HG03469 (cell line): ENCODE data around the gene DAPK1.

Experiments
- ATAC-seq: cut with Tn5 transposase; IDR thresholded peaks from one replicate; pipeline ENCODE4 v1.9.1; 2021; ENCODE audit warnings: mild to moderate bottlenecking, moderate library complexity, moderate number of reproducible peaks; ENCODE audit not compliant: unreplicated experiment

Gene DAPK1

GRCh38 chr9:87609002-87609401, 111.3 kb downstream of the DAPK1 start:
- ATAC-seq, result no peak

DNA sequence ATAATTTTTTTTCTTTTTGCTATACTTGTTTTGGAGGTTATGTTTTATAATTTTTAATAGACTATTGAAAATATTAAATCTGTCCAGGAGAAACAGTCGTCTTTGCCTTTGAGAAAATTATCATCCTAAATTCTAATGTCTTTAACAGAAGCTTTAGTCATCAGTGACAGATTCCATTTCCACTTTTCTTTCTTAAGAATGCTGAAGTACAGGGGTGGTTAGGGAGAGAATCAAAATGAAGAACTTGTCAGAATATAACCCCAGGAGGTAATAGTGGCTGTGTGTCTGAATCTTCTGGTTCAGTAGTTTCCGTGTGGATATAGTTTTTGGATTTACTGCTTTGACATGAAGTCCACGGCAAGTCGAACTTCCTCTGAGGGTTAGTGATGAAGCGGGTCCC, 111.8 kb downstream of the DAPK1 start:
- no peak for ATAC-seq

- no peak for ATAC-seq
Observed at GRCh38 chr9:87610200-87611155, 112.8 kb downstream of the DAPK1 start.

DNA sequence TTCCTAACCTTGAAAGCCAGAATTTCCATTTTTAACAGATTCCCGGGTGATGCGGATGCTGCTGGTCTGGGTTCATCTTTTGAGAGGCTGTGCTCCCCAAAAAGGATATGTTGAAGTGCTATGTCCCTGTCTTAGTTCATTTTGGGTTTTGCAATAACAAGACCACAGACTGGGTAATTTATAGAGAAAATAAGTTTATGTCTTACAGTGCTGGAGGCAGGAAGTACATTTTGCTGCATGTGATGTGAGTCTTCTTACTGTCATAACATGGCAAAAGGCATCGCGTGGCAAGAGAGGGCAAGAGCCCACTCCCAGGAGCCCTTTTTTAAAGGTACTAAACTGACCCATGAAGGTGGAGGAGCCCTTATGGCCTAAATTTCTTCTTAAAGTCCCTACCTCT, 114.1 kb downstream of the DAPK1 start:
- ATAC-seq, result no peak

DNA sequence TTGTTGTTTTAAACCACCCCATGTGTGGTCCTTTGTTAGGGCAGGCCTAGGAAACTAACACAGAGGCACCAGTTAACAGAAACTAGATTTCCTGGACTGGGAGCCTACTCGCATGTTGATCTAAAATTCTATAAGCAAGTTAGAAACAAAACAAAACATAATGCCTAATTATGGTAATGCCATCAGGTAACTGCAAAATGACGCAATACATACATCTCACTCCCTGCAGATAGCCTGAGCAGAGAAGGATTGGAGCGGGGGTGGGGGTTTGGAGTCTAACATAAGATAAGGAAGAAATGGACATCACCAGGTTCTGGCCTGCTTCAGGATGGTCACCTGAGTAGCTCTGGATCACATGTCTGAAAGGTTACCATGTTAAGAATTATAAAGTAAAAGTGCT, 114.9 kb downstream of the DAPK1 start:
- ATAC-seq, result no peak

DNA sequence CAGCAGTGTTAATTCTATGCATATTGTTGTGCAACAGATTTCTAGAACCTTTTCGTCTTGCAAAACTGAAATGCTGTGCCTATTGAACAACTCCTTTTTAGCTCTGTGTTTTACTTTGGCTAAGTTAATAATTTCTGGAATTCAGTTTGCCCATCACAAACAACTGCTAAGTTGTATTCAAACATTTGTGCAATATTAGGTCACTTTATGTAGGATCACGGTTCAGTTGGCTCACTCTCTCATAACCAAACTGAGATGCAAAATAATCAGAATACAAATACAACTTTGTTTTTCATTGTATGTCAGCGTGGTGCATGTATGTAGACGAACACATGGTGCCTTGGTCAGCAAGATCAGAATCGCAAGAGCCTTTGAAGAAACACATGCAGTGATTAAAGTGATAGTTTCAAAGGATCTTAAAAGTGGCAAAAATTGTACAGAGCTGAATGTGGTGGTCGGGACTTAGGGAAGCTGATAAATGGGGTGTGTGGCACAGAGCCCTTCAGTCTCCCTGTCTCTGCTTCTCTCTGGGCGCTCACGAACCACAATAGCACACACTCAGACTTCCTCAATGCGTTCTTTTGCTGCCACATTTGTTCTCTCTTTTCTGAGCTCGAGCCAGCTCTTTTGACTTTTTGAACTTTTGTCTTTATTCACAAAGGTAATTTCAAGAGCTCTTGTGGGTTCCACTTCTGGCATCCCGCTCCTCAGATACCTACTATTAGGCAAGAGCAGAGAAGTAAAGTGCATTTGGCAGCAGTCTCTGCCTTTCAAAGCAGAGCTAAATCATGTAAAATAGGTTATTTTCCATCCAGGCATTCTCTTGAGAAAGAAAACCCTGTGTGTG, 115.8 kb downstream of the DAPK1 start:
- no peak for ATAC-seq

DNA sequence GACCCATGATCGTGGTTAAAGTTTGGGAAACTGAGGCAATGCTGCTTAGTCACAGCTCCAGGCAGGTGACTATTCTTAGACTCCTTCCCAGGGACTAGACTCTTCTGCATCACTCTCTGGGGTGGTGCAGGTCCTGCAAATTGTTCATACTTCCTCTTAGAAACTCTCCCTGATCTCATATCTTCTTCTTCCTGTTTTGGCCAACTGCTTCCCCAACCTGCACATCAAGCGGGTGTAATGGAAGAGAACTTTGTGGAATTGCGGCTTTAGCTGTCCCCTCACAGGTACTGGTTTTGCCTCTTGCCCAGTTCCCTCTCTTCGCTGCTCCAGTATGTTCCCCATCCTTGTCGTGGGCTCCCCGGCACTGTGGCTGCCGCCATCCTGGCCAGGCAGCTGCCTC, 116.7 kb downstream of the DAPK1 start:
- ATAC-seq, result no peak

- ATAC-seq, result no peak
Observed at GRCh38 chr9:87615136-87615535, 117.5 kb downstream of the DAPK1 start.

GRCh38 chr9:87615547-87616148, 118.0 kb downstream of the DAPK1 start:
- no peak for ATAC-seq

- ATAC-seq, result no peak
Observed at GRCh38 chr9:87618226-87618625, 120.6 kb downstream of the DAPK1 start.

DNA sequence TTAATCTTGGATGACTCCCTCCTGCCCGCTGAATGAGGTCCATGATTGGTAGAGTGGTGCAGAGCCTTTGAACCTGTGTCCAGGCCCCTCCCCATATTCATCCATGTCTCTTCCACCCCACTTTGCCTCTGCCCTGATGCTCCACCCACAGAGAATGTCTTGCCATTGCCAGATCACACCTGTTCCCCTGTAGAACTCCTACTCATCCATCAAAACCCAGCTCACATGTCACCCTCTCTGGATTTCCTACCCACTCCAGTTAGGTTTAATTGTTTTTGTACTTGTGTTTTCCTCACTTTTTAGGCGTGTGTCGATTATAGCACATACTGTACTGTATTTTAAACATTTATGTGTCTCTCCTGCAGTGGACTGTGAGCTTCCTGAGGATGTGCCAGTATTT, 121.3 kb downstream of the DAPK1 start:
- ATAC-seq, result no peak

DNA sequence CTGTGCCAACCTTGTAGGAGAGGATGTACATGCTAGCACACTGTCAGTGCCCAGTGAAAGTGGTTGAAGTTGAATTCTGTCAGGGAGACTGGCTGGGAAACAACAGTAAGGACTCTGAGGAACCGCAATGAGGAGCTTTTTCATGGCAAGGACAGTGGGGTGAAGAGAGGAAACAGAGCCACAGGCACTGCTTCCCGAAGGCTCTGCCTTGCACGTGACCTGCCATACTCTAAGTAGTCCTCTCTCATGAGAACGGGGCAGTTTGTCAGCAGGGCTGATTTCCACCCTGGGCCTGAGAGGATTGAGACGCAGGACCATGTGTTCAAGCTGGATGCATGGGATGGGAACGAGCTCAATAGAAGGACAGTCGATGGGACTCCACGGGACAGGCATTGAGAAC, 121.7 kb downstream of the DAPK1 start:
- no peak for ATAC-seq

GRCh38 chr9:87620731-87621322, 123.2 kb downstream of the DAPK1 start:
- no peak for ATAC-seq

DNA sequence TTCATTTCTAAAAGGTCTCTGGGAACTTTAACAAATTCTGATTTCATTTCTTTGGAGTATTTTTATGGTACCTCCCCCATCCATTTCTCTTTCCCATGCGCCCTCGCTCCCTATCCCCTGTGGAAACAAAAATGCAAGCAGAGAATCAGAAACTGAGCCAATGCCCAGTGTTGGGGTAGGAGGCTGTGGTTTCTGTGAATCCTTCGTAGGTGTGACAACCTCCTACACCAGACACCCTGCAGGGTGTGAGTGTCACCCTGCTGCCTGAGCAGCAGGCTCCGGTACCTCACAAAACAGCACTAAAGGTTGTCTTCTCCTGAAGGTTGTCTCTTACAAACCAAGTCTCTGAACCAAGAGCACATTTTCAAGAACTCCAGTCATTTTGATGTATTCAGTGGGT, 124.4 kb downstream of the DAPK1 start:
- ATAC-seq, result no peak

GRCh38 chr9:87622923-87623322, 125.3 kb downstream of the DAPK1 start:
- ATAC-seq, result no peak

- no peak for ATAC-seq
Observed at GRCh38 chr9:87628346-87628745, 130.7 kb downstream of the DAPK1 start.

DNA sequence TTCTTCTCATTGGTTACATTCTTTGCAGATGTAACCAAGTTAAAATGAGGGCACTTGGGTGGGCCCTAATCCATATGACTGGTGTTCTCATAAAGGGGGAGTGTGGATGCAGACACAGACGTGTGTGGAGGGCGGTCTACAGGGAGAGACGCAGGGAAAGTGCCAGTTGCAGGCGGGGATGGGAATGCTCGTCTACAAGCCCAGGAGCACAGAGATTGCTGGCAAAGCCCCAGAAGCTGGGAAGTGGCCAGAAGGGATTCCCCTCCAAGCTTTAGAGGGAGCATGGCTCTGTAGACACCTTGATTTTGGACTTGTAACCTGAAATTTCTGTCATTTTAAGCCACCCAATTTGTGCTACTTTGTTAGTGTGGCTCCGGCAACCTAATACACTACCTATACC, 131.4 kb downstream of the DAPK1 start:
- no peak for ATAC-seq

DNA sequence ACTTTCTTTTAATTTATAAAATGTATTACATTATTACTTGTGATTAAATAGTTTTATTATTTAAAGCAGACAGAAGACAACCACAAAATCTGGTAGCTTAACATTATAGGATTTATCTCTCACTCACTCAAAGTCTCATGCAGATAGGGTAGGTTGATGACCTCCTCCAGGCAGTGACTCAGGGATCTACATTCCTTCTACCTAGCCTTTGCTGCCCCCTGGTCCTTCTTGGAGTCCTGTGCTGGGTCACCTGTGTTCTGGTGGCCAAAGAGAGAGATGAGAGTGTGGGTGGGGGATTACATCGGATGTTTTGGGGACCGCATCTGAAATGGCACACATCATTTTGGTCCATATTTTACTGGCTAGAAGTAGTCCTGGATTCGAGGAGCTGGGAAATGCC, 132.6 kb downstream of the DAPK1 start:
- ATAC-seq, result no peak

GRCh38 chr9:87630846-87631245, 133.2 kb downstream of the DAPK1 start:
- ATAC-seq, result no peak

GRCh38 chr9:87635656-87636501, 138.2 kb downstream of the DAPK1 start:
- ATAC-seq, result no peak
